Ishikawa (cell line): ENCODE results near the gene PI4K2A.

Experiments used
- CEBPB ChIP-seq: IDR thresholded peaks from 2 replicates; pipeline ENCODE4 v1.6.1; 2012
- CREB1 ChIP-seq: IDR thresholded peaks from 2 replicates; pipeline ENCODE4 v1.6.1; 2012; ENCODE audit warnings: low read depth
- EP300 ChIP-seq: IDR thresholded peaks from 2 replicates; pipeline ENCODE4 v1.6.1; 2012; ENCODE audit warnings: borderline replicate concordance
- FOXM1 ChIP-seq: IDR thresholded peaks from 2 replicates; pipeline ENCODE4 v1.6.1; 2012; ENCODE audit warnings: low read depth, borderline replicate concordance
- NFIC ChIP-seq: IDR thresholded peaks from 2 replicates; pipeline ENCODE4 v1.6.1; 2012
- RAD21 ChIP-seq: IDR thresholded peaks from 2 replicates; pipeline ENCODE4 v1.6.1; 2012; ENCODE audit warnings: low read depth
- TAF1 ChIP-seq: IDR thresholded peaks from 2 replicates; pipeline ENCODE4 v1.6.1; 2012; ENCODE audit warnings: low read depth, mild to moderate bottlenecking
- YY1 ChIP-seq: IDR thresholded peaks from 2 replicates; pipeline ENCODE4 v1.6.1; 2012; ENCODE audit warnings: low read depth
- TF ChIP-seq, protein P1 (sequence below): IDR thresholded peaks from 2 replicates; pipeline ENCODE4 v1.6.1; 2012

DNA sequence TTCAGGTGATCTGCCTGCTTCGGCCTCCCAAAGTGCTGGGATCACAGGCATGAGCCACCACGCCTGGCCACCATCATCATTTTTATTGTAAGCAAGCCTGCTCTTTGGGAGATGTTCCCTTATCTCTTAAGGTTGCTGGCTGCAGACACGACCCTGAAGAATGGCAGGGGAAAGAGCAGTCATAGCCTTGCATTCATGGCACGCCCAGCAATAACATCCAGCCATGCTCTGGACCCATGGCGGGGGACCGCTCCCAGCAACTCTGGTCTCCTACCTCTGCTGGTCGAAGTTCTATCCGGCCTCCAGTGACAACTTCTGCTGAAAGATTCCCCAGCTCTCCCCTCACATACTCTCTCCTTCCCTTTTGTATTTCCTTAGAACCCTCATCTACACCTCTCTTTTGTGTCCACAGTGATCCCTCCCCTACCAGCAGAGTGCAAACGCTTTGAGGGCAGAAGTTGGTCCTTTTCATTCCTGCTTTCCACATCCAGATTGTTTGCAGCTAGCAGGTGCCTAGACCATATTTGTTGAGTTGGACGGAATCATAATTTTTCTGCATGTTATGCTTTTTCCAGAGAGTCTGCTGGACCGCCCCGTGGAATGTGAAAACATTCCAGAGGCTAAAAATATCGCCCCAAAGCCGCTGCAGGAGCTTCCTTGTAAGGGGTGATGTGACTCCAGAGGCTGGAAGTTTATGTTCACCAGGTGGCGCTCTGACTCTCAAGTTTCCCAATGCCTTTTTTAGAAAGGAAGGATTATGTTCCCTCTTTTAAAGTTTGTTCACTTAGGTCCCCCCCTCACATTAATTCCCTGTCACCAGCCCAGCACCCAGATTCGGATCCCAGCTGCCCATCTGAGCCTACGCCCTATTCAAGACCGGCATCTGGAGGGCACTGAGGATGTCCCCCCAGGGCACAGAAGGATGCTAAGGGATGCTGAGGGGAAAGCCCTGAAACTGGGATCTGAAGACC lies 68.8 kb downstream of the PI4K2A start:
- TF ChIP-seq CEBPB = no peak
- TF ChIP-seq YY1 = 0 out of 2 replicates have a peak, but pooled peaks have one; percentile 12
- no peak for TF ChIP-seq NFIC
- TF ChIP-seq TAF1 = no peak
- TF ChIP-seq EP300 = no peak
- TF ChIP-seq CREB1 = no peak
- TF ChIP-seq RAD21 = peak; percentile 89
- TF ChIP-seq, protein P1, sequence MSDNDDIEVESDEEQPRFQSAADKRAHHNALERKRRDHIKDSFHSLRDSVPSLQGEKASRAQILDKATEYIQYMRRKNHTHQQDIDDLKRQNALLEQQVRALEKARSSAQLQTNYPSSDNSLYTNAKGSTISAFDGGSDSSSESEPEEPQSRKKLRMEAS = no peak
- no peak for TF ChIP-seq FOXM1
